GM21619 (cell line): ENCODE measurements around the gene ZCCHC12.
"Not testable (repeated sequence)": the region's sequence is repeated elsewhere in the genome, so short reads cannot be mapped to it uniquely, and the experiment has no call there.

Experiments
- ATAC-seq: cut with Tn5 transposase; IDR thresholded peaks from one replicate; pipeline ENCODE4 v1.9.1; 2021; ENCODE audit not compliant: unreplicated experiment

Gene ZCCHC12

DNA sequence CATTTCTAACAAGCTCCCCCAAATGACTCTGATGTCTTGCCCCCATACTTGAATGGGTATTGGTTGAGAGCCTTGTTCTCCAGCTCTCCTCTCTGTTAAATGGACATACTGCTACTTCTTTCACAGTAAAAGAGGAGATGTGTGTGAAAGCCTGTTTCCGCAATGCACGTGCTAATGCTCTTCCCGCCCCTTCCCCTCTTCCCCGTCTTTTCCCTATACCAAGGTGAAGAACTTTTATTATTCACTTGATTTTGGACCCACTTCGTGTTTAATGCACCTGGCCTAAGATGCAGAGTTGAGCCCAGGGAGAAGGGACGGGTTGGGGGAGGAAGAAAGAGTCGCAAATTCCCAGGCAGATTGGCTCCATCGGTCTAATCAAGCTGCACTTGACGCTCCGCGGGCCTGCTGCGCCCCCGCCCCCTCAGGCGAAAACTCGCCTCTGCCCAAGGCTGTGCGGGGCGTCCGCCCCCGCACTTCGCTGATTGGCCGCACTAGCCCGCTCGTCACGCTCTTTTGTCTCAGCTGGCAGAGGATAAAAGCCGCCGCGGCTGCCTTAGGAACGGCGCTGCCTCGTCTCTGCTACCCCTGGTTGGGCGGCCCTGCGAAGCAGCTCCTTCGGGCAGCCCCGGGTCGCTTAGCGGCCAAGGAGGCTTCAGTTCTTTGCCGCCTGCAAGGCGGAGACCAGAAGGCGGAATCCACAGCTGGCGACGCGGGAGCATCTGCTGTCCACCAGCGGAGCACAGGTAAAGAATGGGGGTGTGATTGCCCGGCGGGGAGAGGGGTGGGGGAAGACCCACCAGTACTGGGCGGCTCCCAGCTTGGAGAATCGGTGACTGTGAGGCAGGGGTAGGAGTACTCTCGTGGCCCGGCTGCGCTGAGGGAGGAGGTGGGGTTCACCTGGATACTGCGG lies at the start of gene ZCCHC12:
Gene ZCCHC12 (plus strand): TSS at position 562 of the 910 bp plus-strand sequence. CDS start 1,421 bp downstream, outside the sequence.
- no peak for ATAC-seq

DNA sequence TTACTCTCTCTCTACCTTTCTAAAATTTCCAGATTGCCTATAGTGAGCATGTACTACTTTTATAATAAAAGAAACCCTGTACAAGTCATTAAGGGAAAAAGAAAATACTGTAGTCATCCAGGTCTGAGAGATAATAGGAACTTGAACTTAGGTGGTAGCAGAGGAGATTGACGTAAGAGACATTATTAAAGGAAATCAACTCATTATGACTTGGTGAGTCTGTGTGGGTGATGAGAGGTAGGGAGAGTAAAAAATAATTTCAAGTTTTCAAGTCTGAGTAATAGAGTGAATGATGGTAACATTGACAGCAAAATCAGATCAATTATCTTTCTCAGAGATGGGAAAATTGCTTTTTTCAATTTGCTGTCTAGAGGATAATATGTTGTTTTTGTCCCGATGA lies 44.0 kb upstream of the ZCCHC12 start:
- no peak for ATAC-seq

DNA sequence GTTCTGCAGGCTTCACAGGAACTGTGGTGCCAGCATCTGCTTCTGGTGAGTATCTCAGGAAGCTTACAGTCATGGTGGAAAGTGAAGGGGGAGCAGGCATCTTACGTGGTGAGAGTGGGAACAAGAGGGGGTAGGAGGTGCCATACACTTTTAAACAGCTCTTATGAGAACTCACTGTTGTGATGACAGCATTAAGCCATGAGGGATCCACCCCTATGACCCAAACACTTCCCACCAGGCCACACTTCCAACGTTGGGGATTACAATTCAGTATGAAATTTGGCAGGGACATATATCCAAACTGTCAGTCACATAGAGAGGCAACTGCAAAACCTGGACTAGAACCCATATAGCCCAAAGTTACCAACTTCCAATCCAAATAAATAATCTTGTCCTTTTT lies 43.1 kb upstream of the ZCCHC12 start:
- ATAC-seq: no peak

DNA sequence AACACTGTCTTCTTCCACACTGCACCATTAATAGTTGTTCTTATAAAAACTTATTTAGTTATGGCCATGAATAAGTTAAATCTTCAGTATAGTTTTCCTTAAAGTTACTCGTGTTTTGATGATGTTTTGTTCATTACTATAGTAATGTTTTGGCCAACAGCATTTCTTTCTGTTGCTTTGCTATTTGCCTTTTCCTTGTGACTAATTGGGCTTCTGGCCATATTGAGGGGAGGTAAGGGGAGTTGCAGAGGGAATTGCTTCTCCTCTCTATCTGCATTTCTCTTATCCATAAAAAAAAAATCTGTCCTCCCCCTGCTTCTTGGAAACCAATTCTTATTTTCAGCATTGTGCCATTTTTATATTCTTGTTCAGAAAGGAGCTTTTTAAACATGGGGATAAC lies 42.7 kb upstream of the ZCCHC12 start:
- no peak for ATAC-seq

DNA sequence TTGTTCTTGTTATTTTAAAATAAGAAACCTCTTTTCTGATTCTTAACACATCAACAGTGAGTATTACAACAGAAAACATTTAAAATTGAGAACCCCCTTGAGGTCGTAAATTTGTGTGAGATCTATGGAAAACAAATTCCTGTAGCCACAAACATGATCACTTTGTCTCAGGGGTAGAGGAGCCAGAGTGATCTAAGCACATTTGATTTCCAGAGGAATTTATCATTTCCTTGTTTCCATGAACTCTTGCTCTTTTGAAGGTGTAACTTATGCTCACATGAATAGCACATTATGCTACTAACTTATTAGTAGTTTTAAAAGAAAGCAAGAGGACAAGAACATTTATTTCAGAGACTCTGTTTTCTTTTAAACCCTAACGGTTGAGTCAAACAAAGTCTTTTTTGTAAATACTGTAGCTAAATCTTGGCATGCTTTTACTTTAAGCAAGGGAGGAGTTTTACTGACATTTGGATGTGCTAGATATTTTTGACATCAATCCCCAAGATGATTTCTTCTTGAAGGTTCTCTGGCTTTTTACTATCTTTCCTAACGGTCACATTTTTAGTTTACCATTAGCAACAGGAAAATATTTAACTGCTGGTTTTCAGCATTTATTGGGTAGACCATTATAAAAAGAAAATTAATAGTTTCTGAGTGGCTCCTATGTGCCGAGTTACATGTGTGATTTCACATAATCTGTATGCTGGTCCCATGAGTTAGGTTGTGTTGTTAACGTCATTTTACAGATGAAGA lies 27.9 kb upstream of the ZCCHC12 start:
- ATAC-seq: no peak

DNA sequence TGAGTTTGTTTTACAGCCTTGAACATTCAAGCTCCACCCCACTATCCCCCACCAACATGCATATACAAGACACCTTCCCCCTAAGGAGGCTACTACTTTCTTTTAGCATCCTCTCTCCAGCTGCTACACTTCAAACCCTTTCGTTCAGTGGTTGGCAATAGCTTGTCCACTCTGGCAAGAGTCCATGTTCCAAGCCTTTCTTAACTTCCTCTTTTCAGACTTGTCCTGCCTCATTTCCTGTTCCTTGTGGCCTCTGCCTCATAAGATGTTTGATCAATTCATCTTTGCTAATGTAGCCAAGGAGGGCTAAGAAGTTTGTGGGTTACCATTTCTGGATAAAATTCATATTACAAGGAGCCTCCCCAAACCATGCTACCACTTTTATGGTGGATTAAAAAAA lies 20.8 kb upstream of the ZCCHC12 start:
- ATAC-seq: no peak

DNA sequence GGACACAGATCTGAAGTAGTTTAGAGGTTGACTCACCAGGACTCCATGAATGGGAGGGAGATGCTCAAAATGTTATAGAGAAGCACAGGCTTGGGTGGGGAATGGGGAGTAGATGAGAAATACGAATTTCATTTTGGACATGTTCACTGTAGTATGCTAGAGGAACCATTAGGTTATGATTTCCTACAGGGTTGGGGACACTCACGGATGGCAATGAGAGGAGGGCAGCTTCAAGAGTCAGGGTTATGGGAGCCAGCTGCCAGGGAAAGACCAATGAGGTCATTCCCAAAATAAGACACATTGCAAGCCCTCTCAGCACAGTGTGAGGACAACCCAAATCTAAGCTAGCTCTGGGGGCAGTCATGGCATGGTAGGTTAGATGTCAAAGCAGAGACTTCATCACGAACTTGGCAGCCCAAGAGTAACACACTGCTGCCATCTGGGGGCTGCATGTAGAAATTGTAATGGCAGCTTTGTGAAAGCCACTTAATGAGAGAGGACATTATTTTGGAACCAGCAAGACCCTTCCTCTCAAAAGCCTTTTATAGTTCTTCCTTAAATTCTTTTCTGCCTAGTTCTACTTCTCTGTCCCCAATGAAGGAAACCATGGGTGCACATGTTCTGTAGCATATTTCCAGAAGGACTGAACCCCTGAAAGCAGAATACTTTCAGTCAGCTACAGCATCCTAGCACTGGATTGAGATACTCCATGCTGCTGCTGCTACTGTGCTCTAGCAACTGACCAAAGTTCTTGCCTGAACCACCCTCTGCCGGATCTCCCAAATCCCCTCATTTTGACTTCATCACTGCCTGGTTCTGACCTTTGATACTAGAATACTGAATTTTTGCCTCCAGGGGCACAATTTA lies 16.2 kb upstream of the ZCCHC12 start:
- no peak for ATAC-seq

DNA sequence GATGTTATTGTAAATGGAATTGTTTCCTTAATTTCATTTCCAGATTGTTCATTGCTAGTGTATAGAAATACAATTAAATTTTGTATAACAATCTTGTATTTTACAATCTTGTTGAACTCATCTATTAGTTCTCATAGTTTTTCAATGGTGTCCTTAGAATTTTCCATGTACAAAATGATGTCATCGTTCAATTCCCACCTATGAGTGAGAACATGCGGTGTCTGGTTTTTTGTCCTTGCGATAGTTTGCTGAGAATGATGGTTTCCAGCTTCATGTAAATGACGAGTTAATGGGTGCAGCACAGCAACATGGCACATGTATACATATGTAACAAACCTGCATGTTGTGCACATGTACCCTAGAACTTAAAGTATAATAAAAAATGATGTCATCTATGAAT lies 6.4 kb upstream of the ZCCHC12 start:
- ATAC-seq: not testable (repeated sequence)

DNA sequence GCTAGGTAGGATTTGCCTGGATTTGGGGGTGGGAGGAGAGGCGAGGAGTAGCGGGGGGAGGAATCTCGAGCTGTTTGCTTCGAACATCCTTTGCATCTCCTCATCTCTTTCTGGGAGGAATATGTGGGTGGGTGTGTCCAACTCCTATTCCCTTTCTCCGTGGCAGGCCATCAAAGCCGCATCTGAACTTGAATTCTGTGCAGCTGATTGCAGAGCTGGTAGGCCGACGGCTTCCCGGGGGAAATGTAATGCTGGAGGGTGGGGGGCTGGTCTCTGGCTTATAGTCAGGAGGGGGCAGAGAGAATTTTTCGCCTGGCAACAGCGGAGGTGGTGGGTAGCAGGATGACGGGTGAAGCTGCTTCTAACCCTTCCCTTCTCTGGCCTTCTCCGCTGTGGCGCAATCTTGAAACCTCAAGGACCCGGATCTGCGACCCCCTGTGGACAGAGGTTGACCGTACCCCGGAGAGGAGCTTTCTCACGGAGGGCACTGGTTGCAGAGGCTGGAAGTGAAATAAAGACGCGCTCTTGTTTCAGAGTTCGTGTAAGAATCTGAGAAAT lies 628 bp downstream of the ZCCHC12 start:
- ATAC-seq: no peak

DNA sequence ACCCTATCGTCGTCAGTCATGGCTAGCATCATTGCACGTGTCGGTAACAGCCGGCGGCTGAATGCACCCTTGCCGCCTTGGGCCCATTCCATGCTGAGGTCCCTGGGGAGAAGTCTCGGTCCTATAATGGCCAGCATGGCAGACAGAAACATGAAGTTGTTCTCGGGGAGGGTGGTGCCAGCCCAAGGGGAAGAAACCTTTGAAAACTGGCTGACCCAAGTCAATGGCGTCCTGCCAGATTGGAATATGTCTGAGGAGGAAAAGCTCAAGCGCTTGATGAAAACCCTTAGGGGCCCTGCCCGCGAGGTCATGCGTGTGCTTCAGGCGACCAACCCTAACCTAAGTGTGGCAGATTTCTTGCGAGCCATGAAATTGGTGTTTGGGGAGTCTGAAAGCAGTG lies 1.6 kb downstream of the ZCCHC12 start:
- ATAC-seq: no peak

DNA sequence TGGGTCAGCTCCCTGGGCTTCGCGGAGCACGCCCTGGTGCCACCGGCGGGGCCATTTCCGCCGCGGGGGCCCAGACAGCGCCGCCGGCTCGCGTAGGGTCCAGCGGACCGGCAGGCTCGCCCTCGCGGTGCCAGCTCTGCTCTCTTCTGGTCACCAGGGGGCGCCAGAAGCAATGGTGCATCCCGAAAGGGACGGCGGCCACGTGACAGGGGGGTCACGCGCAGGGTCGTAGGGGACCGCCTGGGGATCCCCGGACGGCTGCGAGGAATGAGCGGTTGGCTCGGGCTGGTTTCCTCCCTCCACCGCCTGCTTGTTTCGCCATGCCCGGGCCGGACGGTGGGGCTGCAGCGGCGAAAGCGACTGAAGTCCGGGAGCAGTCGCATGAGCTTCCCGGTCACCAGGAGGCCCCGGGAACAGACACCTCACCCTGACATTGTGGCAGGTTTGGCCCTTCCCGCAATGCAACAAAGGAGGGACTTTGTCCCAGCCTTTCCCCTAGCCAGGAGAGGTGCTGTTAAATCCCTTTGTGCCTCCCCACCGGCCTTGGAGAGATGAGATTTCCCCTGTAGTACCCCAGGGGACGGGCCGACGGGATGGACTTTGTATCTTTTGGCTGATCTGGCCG lies 15.8 kb downstream of the ZCCHC12 start:
- peak; percentile 88 for ATAC-seq

DNA sequence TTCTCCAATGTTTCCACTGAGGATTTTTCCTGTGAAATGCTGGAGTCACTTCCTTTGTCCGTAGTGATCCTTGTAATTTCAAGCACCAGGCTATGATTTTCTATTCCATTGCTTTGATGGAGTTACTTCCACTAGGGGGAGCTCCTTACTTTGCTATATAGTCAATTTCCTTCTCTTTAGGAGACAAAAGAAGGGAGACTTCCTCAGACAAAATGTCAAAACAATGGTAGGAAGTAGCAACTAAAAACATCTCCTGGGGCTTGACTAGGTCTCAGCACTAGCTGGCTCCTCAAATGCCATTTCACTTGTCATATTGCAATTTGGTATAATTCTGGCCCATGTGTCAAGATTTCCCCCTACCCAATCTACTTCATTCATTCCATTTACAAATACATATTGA lies 24.1 kb downstream of the ZCCHC12 start:
- ATAC-seq: no peak

DNA sequence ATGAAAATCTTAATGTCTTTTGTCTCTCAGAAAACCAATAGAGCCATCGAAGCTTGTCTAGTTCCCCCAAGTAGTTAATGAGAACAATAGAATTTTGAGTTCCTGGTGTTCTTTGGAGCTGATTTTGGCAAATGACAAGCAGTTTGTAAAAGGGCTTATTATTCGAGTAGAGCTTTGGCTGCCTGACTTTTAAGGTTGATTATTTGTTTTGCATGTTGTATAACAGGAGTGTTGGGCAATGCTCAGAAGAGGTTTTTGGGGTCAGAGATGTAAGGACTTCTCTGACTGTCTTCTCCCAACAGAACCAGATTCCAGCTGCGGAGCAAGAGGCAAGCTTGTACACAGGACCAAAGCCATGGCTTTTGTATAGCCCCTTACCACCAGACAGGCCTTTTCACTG lies 30.0 kb downstream of the ZCCHC12 start:
- ATAC-seq: no peak

DNA sequence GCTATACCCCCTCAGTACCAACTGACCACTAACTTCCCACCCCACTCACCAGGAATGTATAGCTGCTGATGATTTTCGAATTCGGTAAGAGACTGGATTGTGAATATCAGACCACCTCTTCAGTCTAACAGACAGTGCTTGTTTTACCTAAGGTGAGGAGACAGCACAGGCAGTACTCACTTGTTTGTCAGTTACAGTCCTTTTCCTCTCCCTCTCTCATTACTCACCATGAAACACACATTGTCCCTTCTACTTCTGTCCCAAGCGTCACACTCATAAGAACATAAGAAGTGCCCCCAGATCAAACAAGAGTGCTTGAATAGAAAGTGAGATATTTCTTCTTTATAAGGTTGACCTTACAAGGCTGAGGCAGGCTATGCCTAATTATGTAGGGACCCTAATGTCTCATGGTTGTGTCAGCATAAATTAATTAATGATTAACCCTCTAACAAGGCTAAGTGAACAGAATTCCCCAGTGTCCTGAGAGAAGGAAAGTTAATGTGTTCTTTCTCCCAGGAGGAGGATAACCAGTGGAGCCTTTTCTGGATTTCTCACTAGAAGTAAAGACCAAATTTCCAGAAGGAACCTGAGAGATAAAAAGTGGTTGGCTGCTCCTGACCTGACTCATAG lies 32.2 kb downstream of the ZCCHC12 start:
- ATAC-seq: no peak

DNA sequence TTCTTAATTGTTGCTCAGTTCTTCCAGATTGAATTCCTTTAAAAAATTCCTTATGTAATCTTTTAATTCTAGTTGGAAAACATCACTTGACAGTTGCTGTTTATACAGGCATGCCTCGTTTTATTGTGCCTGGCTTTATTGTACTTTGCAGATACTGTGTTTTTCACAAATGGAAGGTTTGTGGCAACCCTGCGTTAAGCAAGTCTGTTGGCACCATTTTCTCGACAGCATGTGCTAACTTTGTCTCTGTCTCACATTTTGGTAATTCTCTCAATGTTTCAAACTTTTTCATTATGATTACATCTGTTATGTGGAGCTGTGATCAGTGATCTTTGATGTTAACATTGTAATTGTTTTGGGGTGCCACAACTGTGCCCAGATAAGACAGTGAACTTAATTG lies 33.4 kb downstream of the ZCCHC12 start:
- ATAC-seq: no peak

DNA sequence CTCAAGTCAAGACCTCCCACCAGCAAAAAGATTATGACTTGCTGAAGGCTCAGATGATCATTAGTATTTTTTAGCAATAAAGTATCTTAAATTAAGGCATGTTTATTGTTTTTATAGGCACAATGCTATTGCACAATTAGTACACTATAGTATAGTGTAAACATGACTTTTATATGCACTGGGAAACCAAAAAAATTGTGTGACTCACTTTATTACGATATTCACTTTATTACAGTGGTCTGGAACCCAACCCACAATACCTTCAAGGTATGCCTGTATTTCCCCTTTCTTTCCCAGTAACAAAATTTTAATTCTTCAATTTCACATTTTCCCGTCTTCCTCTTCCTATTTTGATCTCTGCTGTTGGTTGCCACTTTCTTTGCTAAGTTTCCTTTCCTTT lies 37.7 kb downstream of the ZCCHC12 start:
- ATAC-seq: no peak

DNA sequence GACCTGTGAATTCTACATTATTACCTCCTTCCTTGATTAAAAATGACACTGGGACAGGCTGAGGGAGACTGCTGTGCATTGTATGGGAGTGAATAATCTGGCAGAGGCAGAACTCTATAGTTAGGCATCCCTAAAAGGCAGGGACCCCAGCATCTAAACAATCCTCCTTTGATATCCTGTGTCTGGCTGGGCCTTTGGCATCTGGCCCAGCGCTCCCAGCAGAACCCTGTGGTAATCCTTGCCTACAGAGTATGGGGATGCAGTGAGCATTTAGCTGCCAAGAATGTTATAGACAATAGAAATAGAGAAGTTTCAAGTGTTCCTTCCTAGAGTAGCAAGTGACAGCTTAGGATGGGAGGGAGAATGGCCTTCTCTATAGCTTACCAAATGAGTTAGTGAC lies 38.5 kb downstream of the ZCCHC12 start:
- ATAC-seq: no peak

DNA sequence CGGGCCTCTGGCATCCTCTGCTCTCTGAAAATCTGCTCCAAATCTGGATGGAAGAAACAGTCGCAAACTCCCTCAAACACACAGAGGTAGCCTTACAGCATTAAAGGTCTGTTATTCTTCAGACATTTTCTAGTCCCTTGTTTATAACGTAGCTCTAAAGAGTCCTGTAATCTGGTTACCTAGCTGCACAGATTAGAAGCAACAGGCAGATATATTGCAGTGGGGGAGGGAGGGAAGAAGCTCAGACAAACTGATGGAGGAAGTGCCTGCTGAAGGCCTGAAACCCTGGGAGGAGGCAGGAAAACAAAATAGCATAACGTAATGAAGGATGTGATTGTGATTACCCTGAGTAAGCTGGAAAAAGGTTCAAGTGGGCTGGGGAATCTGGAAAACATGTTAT lies 39.4 kb downstream of the ZCCHC12 start:
- ATAC-seq: no peak

DNA sequence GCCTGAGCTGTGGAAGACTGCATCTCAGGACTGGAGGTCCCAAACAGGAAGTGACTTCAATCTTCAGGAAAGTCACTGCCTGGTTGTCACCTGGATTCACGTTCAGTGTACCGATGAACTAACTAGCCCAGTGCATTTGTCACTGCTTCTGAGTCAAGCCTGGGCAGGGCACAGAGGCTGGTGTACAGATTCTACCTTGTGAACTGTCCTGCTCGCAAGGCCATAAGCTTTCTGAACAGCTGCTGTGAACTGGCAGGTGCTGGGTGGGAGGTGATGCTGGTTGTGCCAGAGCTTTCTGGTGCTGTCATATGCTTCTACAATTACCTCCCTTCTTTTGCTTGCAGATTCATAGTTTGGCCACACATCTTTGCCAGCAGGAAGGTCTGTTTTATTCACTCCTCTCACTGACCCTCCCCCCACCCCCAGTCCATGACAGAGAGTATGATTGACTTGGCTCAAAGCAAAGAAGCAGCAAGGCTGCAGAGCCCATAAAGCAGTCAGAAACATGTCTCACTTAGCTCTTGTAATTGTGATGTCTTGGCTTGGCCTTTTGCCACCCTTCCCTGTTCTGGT lies 40.5 kb downstream of the ZCCHC12 start:
- ATAC-seq: no peak

DNA sequence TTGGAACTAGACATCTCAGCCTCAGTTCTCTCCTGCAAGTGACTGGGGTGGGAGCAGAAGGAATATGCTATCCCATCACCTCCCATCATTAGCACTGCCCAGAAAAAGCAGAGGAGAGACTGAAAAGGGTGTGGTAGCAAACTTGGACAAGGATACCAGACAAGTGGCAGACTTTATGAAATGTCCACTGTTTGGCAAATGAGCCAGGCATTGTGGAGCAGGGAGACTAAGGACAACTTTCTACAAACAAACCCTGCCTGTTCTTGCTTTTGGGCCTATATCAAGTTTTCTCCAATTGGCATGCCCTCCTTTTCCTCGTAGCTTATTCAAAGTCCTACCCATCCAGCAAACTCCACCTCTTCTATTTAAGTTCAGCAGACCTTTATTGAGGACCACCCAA lies 41.6 kb downstream of the ZCCHC12 start:
- ATAC-seq: no peak
